Measurements from ENCODE around the gene BYSL. TPM values are rescaled to one million over a fixed set of nuclear protein-coding genes. Genes with fewer than 3 reads are reported as not detected.
A peak's percentile ranks its signal among the peaks of the same experiment; 100 is the strongest.

BYSL gene, protein sequence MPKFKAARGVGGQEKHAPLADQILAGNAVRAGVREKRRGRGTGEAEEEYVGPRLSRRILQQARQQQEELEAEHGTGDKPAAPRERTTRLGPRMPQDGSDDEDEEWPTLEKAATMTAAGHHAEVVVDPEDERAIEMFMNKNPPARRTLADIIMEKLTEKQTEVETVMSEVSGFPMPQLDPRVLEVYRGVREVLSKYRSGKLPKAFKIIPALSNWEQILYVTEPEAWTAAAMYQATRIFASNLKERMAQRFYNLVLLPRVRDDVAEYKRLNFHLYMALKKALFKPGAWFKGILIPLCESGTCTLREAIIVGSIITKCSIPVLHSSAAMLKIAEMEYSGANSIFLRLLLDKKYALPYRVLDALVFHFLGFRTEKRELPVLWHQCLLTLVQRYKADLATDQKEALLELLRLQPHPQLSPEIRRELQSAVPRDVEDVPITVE
- 10 to 100 TPM in 2 of 5 donors, 1 to 10 TPM in 2, not detected in 1; 1.8 to 65.2 (median 10.1) TPM for total RNA-seq
- polyA plus RNA-seq, result 10 to 100 TPM in 2 of 3 donors, 1 to 10 TPM in 1; 8.6 to 11.9 (median 10.6) TPM
- long read RNA-seq, donor 1, partial matches to known transcripts, result 7 of 9 reads
- long read RNA-seq, donor 1, other reads (novel, unspliced or antisense), result 0 of 9 reads
- long read RNA-seq, donor 2, partial matches to known transcripts, result 11 of 15 reads
- long read RNA-seq, donor 2, other reads (novel, unspliced or antisense), result 0 of 15 reads
- long read RNA-seq, donor 3, partial matches to known transcripts, result 7 of 9 reads
- long read RNA-seq, donor 3, other reads (novel, unspliced or antisense), result 0 of 9 reads
- long read RNA-seq, donor 4, result 0 reads
- long read RNA-seq, donor 5, transcript BYSL-201 (7 exons, 2,029 nt), result major isoform, 5 of 11 reads
- long read RNA-seq, donor 5, partial matches to known transcripts, result 6 of 11 reads
- long read RNA-seq, donor 5, other reads (novel, unspliced or antisense), result 0 of 11 reads
- long read RNA-seq, donor 6, partial matches to known transcripts, result 15 of 19 reads
- long read RNA-seq, donor 6, other reads (novel, unspliced or antisense), result 0 of 19 reads
- long read RNA-seq, donor 7, partial matches to known transcripts, result 0 of 4 reads
- long read RNA-seq, donor 7, other reads (novel, unspliced or antisense), result 0 of 4 reads
- long read RNA-seq, donor 8, transcript BYSL-201 (7 exons, 2,029 nt), result major isoform, 6 of 14 reads
- long read RNA-seq, donor 8, partial matches to known transcripts, result 8 of 14 reads
- long read RNA-seq, donor 8, other reads (novel, unspliced or antisense), result 0 of 14 reads
- long read RNA-seq, donor 9, partial matches to known transcripts, result 14 of 18 reads
- long read RNA-seq, donor 9, other reads (novel, unspliced or antisense), result 0 of 18 reads
- long read RNA-seq, donor 10, result 0 reads

DNA sequence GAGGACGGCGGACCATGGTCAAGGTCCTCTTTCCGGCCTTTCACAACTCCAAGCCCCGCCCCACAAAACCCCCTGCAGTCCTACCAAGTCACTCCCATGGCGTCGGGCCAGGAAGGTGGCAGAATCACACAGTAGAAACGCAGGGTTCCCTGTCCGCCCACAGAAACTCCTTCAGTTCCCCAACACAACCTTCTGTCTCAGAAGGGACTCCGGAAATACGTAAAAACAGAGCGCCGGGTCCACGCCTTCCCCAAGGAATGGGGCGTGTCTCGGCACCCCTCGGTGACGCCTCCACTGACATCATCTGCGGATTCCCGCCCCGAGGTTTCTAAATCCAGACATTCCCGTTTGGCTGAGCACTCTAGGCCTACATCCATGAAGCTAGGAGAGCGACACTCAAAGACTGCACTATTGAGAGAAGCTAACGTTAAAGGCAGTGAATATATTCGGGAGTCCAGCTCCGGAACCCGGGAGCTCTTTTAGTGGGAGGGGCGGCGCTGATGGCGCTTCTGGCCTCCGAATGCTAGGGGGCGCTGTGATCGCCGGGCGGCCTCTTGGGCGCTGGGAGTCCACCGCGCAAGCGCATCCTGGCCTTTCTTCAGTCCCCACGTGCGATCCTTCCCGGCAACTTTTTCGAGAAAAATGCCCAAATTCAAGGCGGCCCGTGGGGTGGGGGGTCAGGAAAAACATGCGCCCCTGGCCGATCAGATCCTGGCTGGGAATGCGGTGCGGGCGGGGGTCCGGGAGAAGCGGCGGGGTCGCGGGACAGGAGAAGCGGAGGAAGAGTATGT, at the start of gene BYSL, which contains the start of gene MED20:
Gene BYSL, plus strand, starts transcription at position 579 of the 791 bp plus-strand sequence. Its CDS starts 64 bp downstream, at position 643.
Gene MED20, minus strand, starts transcription at position 219 of the 791 bp plus-strand sequence. Its CDS starts 121 bp downstream, at position 98.
- H3K4me1 ChIP-seq, result peaks cover 30 to 64% (median 45%) of the 10 kb centered on the region in 4 donors
- TF ChIP-seq POLR2A (IDR thresholded peaks at IDR 0.05), result peak in 2 of 4 donors; percentile 23 to 61
- no peak for TF ChIP-seq EP300 (IDR thresholded peaks at IDR 0.05)
- TF ChIP-seq, protein P1, sequence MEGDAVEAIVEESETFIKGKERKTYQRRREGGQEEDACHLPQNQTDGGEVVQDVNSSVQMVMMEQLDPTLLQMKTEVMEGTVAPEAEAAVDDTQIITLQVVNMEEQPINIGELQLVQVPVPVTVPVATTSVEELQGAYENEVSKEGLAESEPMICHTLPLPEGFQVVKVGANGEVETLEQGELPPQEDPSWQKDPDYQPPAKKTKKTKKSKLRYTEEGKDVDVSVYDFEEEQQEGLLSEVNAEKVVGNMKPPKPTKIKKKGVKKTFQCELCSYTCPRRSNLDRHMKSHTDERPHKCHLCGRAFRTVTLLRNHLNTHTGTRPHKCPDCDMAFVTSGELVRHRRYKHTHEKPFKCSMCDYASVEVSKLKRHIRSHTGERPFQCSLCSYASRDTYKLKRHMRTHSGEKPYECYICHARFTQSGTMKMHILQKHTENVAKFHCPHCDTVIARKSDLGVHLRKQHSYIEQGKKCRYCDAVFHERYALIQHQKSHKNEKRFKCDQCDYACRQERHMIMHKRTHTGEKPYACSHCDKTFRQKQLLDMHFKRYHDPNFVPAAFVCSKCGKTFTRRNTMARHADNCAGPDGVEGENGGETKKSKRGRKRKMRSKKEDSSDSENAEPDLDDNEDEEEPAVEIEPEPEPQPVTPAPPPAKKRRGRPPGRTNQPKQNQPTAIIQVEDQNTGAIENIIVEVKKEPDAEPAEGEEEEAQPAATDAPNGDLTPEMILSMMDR (IDR thresholded peaks at IDR 0.05), result peak in 5 of 7 experiments; percentile 94 to 99 (median 98)
- peak; percentile 84 to 92 (median 86) for TF ChIP-seq POLR2AphosphoS5 (IDR thresholded peaks at IDR 0.05)
- no peaks in the 10 kb centered on the region for H3K9me3 ChIP-seq
- intact Hi-C loops (cut with DNase I; ENCODE audit: low total_unique reads), result no loop called here
- DNase-seq, result peak; percentile 94 to 98
- peak within 1 kb of the TSS; percentile 93 to 99 (median 99) for H3K27ac ChIP-seq
- H3K36me3 ChIP-seq, result peaks cover 0 to 27% (median 14%) of the 10 kb centered on the region in 4 donors
- WGBS, 5 donors, result 0 to 1% (median 0%) methylated on average over 46 to 55 of the region's 55 CpGs
- peak within 1 kb of the TSS; percentile 72 to 97 (median 91) for H3K4me3 ChIP-seq
- H3K27me3 ChIP-seq, result no peaks in the 10 kb centered on the region

DNA sequence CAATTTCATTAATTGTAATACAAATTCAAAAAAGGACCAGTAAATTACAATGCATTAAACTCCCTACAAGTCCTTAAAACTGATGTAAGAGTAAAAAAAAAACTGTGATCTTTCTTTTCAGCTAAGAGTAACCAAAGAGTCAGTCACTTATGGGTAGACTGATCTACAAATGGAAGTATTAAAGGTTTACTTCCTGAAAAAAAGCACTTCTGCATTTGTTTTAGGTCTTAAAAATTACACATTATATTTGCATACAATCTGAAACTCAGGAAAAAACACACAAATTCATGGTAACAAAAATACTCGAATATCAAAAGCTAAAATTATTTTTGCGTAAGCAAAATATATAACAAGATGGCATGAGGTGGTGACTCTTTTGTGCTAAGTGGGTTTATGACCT, 49.6 kb upstream of the BYSL start:
- WGBS, 5 donors, result 91 to 98% (median 97%) methylated on average over 2 of the region's 2 CpGs

GRCh38 chr6:41872147-41872546, 49.2 kb upstream of the BYSL start:
- Histone ChIP-seq H3K4me3 (no peak overlapping the region), H3K36me3 (peaks cover 0 to 7% (median 2%) of the 10 kb centered on the region in 4 donors), H3K9me3 (no peaks in the 10 kb centered on the region), H3K27me3 (no peaks in the 10 kb centered on the region), H3K4me1 (no peaks in the 10 kb centered on the region), H3K27ac (no peak overlapping the region)
- no peak for TF ChIP-seq EP300 (IDR thresholded peaks at IDR 0.05)
- no peak for TF ChIP-seq POLR2AphosphoS5 (IDR thresholded peaks at IDR 0.05)
- TF ChIP-seq POLR2A (IDR thresholded peaks at IDR 0.05), result no peak
- 93 to 96% (median 95%) methylated on average over 13 of the region's 13 CpGs for WGBS, 5 donors
- DNase-seq, result no peak
- intact Hi-C loops (cut with DNase I; ENCODE audit: low total_unique reads), result no loop called here

More for the DNA sequence above, 49.6 kb upstream of the BYSL start:
- Histone ChIP-seq H3K27ac (no peak overlapping the region), H3K36me3 (peaks cover 0 to 7% (median 2%) of the 10 kb centered on the region in 4 donors), H3K9me3 (no peaks in the 10 kb centered on the region), H3K4me1 (no peaks in the 10 kb centered on the region), H3K27me3 (no peaks in the 10 kb centered on the region), H3K4me3 (no peak overlapping the region)
- no peak for DNase-seq
- TF ChIP-seq POLR2A (IDR thresholded peaks at IDR 0.05), result no peak
- TF ChIP-seq, protein P1 (IDR thresholded peaks at IDR 0.05), result no peak
- no peak for TF ChIP-seq EP300 (IDR thresholded peaks at IDR 0.05)
- no peak for TF ChIP-seq POLR2AphosphoS5 (IDR thresholded peaks at IDR 0.05)
- intact Hi-C loops (cut with DNase I; ENCODE audit: low total_unique reads), result no loop called here

- intact Hi-C loops (cut with DNase I; ENCODE audit: low total_unique reads), result no loop called here
Measured at GRCh38 chr6:41874741-41875140, 46.6 kb upstream of the BYSL start.

More at GRCh38 chr6:41874741-41875140, 46.6 kb upstream of the BYSL start:
- Histone ChIP-seq H3K36me3 (peaks cover 0 to 7% (median 2%) of the 10 kb centered on the region in 4 donors), H3K9me3 (no peaks in the 10 kb centered on the region), H3K27me3 (no peaks in the 10 kb centered on the region), H3K4me3 (no peak overlapping the region), H3K27ac (no peak overlapping the region), H3K4me1 (no peaks in the 10 kb centered on the region)
- DNase-seq, result no peak
- TF ChIP-seq POLR2A (IDR thresholded peaks at IDR 0.05), result no peak
- TF ChIP-seq, protein P1 (IDR thresholded peaks at IDR 0.05), result no peak
- TF ChIP-seq EP300 (IDR thresholded peaks at IDR 0.05), result no peak
- TF ChIP-seq POLR2AphosphoS5 (IDR thresholded peaks at IDR 0.05), result no peak
- whole genome bisulfite sequencing, 5 donors, result 87 to 100% (median 89%) methylated on average over 1 of the region's 1 CpG

Data from stomach (tissue), 19 donors.